Peyer's patch (tissue), 4 donors: Measurements from ENCODE around the gene CALY.

Experiments
- CTCF ChIP-seq, 6 experiments: fragments of 450-650 bp in 4 of 6; fragments of 200-600 bp in 2 of 6; sonication (generic) in 1 of 6; IDR thresholded peaks; one replicate each; pipeline ENCODE4 v1.5.1; 2017 to 2019; ENCODE audit warnings: antibody characterized with exemption in 6 of 6, mild to moderate bottlenecking in 3 of 6, moderate library complexity in 1 of 6
- POLR2A ChIP-seq, 2 donors: fragments of 450-650 bp; IDR thresholded peaks; one replicate each; pipeline ENCODE4 v1.5.1; 2017; ENCODE audit warnings: antibody characterized with exemption in 2 of 2, mild to moderate bottlenecking in 2 of 2, moderate library complexity in 2 of 2

- TF ChIP-seq CTCF (IDR thresholded peaks at IDR 0.05) (no peak), POLR2A (IDR thresholded peaks at IDR 0.05) (no peak)
Measured at GRCh38 chr10:133325440-133326222, 11.1 kb downstream of the CALY start.
